IMR-90 (cell line): ENCODE data around the gene MAK. TPM values are rescaled to one million over a fixed set of nuclear protein-coding genes. Genes with fewer than 3 reads are reported as not detected.

Experiments used
- BHLHE40 ChIP-seq: fragments of 150-350 bp; IDR thresholded peaks from 2 replicates; pipeline ENCODE4 v1.6.1; 2016; ENCODE audit warnings: mild to moderate bottlenecking, low read depth, low read length
- CEBPB ChIP-seq: IDR thresholded peaks from 2 replicates; pipeline ENCODE4 v1.6.1; 2012; ENCODE audit warnings: low read depth, low read length, improper control_type of control experiment
- ELK1 ChIP-seq: fragments of 150-350 bp; IDR thresholded peaks from 2 replicates; pipeline ENCODE4 v1.6.1; 2016; ENCODE audit warnings: low read depth, mild to moderate bottlenecking, low read length, moderate library complexity, borderline replicate concordance
- MAFK ChIP-seq: IDR thresholded peaks from 2 replicates; pipeline ENCODE4 v1.6.1; 2012; ENCODE audit warnings: low read depth, low read length, improper control_type of control experiment
- MXI1 ChIP-seq: IDR thresholded peaks from 2 replicates; pipeline ENCODE4 v1.6.1; 2012; ENCODE audit warnings: low read depth, mild to moderate bottlenecking, low read length, moderate library complexity, borderline replicate concordance
- RAD21 ChIP-seq: IDR thresholded peaks from 2 replicates; pipeline ENCODE4 v1.6.1; 2012; ENCODE audit warnings: low read length, improper control_type of control experiment
- RCOR1 ChIP-seq: IDR thresholded peaks from 2 replicates; pipeline ENCODE4 v1.6.1; 2012; ENCODE audit warnings: mild to moderate bottlenecking, low read length, improper control_type of control experiment; ENCODE audit not compliant: insufficient replicate concordance
- polyA plus RNA-seq, 3 experiments: library from polyadenylated mRNA; depleted of rRNA; stranded (reverse); fragments of >200 nt; gene quantifications; 2 replicates each; pipeline ENCODE4 v1.2.3, GENCODE V29; 2012; ENCODE audit warnings: low replicate concordance in 1 of 3
- total RNA-seq: library from RNA; depleted of rRNA; stranded (reverse); fragments of >200 nt; gene quantifications from 2 replicates; pipeline ENCODE4 v1.2.3, GENCODE V29; 2012

The MAK gene
- total and polyA plus RNA-seq, 2 of the 4 experiments (the other 2 are of a cell fraction) = not detected

DNA sequence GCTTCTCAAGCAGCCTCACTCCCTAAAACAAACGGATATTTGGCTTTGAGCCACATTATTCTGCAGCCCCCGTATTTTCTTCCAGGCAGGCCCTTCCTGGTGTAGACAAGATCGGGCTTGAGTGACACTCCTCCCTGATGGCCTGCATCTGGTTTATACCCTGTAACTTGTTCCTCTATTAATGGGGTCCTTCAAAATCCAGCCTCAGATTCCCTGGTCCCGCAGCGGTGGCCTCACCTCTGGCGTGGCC lies 115.8 kb downstream of the MAK start (continued):
- TF ChIP-seq ELK1 (no peak), CEBPB (no peak), RCOR1 (no peak), MAFK (no peak), RAD21 (no peak), MXI1 (no peak), BHLHE40 (no peak)
